H1 (cell line): ENCODE results near the gene PGAP3.

ENCODE experiments used
- BCL11A ChIP-seq, 2 experiments: IDR thresholded peaks; one replicate each; pipeline ENCODE4 v1.6.1; 2011; ENCODE audit warnings: low read depth in 2 of 2, low read length in 2 of 2, mild to moderate bottlenecking in 2 of 2
- EZH2 ChIP-seq: fragments of 200-600 bp; sonication (generic); IDR thresholded peaks from 2 replicates; pipeline ENCODE4 v1.7.1; 2012; ENCODE audit warnings: low read depth, mild to moderate bottlenecking, moderate library complexity, low read length, inconsistent platforms; ENCODE audit not compliant: severe bottlenecking
- FOSL1 ChIP-seq: IDR thresholded peaks from 2 replicates; pipeline ENCODE4 v1.6.1; 2011; ENCODE audit warnings: mild to moderate bottlenecking, low read depth, low read length, moderate library complexity; ENCODE audit not compliant: insufficient read depth
- POLR2A ChIP-seq, 2 experiments: IDR thresholded peaks; 1 replicate in 1 of 2; 2 replicates in 1 of 2; pipeline ENCODE4 v1.6.1; 2011; ENCODE audit warnings: low read depth in 2 of 2, low read length in 2 of 2, mild to moderate bottlenecking in 2 of 2; ENCODE audit errors: control extremely low read depth in 1 of 2
- POLR2AphosphoS5 ChIP-seq: IDR thresholded peaks from 2 replicates; pipeline ENCODE4 v1.6.1; 2011; ENCODE audit warnings: low read depth, low read length
- SAP30 ChIP-seq: fragments of 300-600 bp; sonication (generic); IDR thresholded peaks from 2 replicates; pipeline ENCODE4 v1.7.1; 2012; ENCODE audit warnings: low read length, moderate library complexity, mild to moderate bottlenecking, inconsistent platforms; ENCODE audit not compliant: insufficient read depth, insufficient replicate concordance
- SIN3A ChIP-seq, 2 experiments: IDR thresholded peaks in 1 of 2; conservative IDR thresholded peaks in 1 of 2; 2 replicates each; pipeline ENCODE4 v1.6.1; 2011 to 2012; ENCODE audit warnings: low read length in 2 of 2, improper control_type of control experiment in 1 of 2, low read depth in 1 of 2, mild to moderate bottlenecking in 1 of 2
- SP4 ChIP-seq: IDR thresholded peaks from 2 replicates; pipeline ENCODE4 v1.6.1; 2012; ENCODE audit warnings: low read length, inconsistent platforms
- SUZ12 ChIP-seq: fragments of 200-600 bp; sonication (generic); IDR thresholded peaks from 2 replicates; pipeline ENCODE4 v1.6.1; 2012; ENCODE audit warnings: mild to moderate bottlenecking, inconsistent platforms, low read length, moderate library complexity, mixed read lengths
- TF ChIP-seq, protein P1 (sequence below), 3 experiments: IDR thresholded peaks; 1 replicate in 2 of 3; 2 replicates in 1 of 3; pipeline versions ENCODE4 v1.5.1 to v1.6.1; 2011; ENCODE audit warnings: low read length in 3 of 3, mild to moderate bottlenecking in 3 of 3, inconsistent platforms in 2 of 3, low read depth in 1 of 3, moderate library complexity in 1 of 3; ENCODE audit not compliant: insufficient read depth in 1 of 3; ENCODE audit errors: control extremely low read depth in 1 of 3
- TF ChIP-seq, protein P2 (sequence below): IDR thresholded peaks from 2 replicates; pipeline ENCODE4 v1.6.1; 2012; ENCODE audit warnings: inconsistent platforms

DNA sequence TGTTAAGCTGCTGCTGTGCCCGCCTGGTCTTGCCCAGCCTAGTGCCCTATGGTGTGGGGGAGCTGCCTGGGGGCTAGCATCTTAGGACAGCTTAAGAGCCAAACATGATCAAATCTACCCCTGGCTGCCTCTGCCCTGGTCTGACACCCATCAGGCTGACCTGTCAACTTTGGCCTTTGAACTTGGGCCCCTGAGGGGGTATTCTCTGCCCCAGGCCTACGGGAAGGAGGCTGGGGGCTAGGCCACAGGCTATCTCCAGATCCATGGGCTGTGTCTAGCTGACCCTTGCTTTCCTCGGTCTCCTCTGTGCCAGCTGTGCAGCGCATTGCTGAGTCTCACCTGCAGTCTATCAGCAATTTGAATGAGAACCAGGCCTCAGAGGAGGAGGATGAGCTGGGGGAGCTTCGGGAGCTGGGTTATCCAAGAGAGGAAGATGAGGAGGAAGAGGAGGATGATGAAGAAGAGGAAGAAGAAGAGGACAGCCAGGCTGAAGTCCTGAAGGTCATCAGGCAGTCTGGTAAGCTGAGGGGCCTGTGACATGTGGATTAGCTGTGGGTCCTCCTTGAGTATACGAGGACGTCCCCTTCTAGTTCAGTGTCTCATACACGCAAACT, 54.2 kb downstream of the PGAP3 start:
- no peak for TF ChIP-seq POLR2AphosphoS5
- TF ChIP-seq, protein P1, sequence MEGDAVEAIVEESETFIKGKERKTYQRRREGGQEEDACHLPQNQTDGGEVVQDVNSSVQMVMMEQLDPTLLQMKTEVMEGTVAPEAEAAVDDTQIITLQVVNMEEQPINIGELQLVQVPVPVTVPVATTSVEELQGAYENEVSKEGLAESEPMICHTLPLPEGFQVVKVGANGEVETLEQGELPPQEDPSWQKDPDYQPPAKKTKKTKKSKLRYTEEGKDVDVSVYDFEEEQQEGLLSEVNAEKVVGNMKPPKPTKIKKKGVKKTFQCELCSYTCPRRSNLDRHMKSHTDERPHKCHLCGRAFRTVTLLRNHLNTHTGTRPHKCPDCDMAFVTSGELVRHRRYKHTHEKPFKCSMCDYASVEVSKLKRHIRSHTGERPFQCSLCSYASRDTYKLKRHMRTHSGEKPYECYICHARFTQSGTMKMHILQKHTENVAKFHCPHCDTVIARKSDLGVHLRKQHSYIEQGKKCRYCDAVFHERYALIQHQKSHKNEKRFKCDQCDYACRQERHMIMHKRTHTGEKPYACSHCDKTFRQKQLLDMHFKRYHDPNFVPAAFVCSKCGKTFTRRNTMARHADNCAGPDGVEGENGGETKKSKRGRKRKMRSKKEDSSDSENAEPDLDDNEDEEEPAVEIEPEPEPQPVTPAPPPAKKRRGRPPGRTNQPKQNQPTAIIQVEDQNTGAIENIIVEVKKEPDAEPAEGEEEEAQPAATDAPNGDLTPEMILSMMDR (IDR thresholded peaks at IDR 0.05; ENCODE audit: control extremely low read depth in 1 of 3, insufficient read depth in 1 of 3, low read depth in 1 of 3, low read length in 3 of 3) = no peak
- no peak for TF ChIP-seq BCL11A (IDR thresholded peaks at IDR 0.05; ENCODE audit: low read depth in 2 of 2, low read length in 2 of 2)
- no peak for TF ChIP-seq SUZ12
- no peak for TF ChIP-seq EZH2
- TF ChIP-seq, protein P2, sequence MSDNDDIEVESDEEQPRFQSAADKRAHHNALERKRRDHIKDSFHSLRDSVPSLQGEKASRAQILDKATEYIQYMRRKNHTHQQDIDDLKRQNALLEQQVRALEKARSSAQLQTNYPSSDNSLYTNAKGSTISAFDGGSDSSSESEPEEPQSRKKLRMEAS = no peak
- TF ChIP-seq POLR2A (IDR thresholded peaks at IDR 0.05; ENCODE audit: control extremely low read depth in 1 of 2, low read depth in 2 of 2, low read length in 2 of 2) = no peak
- TF ChIP-seq SP4 = no peak
- TF ChIP-seq SIN3A (conservative IDR thresholded peaks at IDR 0.05 in 1 of 2, IDR thresholded peaks at IDR 0.05 in 1 of 2; ENCODE audit: low read depth in 1 of 2, low read length in 2 of 2) = no peak
- TF ChIP-seq FOSL1 = no peak
- TF ChIP-seq SAP30 = no peak
